Measurements from ENCODE around the gene MICAL3.
"Not testable (repeated sequence)": the region's sequence is repeated elsewhere in the genome, so short reads cannot be mapped to it uniquely, and the experiment has no call there.

The MICAL3 gene

GRCh38 chr22:17942721-17943120 is 81.6 kb downstream of the MICAL3 start:
- no peak overlapping the region for H3K4me3 ChIP-seq (ENCODE audit: low read depth, low read length)
- TF ChIP-seq, protein P1, sequence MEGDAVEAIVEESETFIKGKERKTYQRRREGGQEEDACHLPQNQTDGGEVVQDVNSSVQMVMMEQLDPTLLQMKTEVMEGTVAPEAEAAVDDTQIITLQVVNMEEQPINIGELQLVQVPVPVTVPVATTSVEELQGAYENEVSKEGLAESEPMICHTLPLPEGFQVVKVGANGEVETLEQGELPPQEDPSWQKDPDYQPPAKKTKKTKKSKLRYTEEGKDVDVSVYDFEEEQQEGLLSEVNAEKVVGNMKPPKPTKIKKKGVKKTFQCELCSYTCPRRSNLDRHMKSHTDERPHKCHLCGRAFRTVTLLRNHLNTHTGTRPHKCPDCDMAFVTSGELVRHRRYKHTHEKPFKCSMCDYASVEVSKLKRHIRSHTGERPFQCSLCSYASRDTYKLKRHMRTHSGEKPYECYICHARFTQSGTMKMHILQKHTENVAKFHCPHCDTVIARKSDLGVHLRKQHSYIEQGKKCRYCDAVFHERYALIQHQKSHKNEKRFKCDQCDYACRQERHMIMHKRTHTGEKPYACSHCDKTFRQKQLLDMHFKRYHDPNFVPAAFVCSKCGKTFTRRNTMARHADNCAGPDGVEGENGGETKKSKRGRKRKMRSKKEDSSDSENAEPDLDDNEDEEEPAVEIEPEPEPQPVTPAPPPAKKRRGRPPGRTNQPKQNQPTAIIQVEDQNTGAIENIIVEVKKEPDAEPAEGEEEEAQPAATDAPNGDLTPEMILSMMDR (IDR thresholded peaks at IDR 0.05; ENCODE audit: low read depth, low read length) = no peak

- no peak overlapping the region for H3K4me3 ChIP-seq (ENCODE audit: low read depth, low read length)
- TF ChIP-seq, protein P1 (IDR thresholded peaks at IDR 0.05; ENCODE audit: low read depth, low read length) = no peak
Observed at GRCh38 chr22:17941471-17942406, 82.6 kb downstream of the MICAL3 start.

GRCh38 chr22:17939579-17939978 is 84.8 kb downstream of the MICAL3 start:
- H3K4me3 ChIP-seq (ENCODE audit: low read depth, low read length) = no peak overlapping the region

DNA sequence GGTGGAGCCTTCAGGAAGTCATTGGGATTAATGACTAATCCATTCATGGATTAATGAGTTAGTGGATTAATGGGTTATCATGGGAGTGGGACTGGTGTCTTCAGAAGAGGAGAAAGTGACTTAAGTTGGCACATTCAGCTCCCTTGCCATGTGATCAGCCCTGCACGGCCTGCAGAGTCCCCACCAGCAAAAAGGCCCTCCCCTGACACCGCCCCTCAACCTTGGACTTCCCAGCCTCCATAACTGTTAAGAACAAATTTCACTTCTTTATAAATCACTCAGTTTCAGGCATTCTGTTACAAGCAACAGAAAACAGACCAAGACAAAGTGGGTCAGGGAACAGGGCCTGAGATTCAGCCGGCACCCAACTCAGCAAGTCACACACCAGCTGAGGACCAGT is 85.3 kb downstream of the MICAL3 start:
- TF ChIP-seq, protein P1 (IDR thresholded peaks at IDR 0.05; ENCODE audit: low read depth, low read length) = no peak
- no peak overlapping the region for H3K4me3 ChIP-seq (ENCODE audit: low read depth, low read length)

More at GRCh38 chr22:17939579-17939978, 84.8 kb downstream of the MICAL3 start:
- TF ChIP-seq, protein P1 (IDR thresholded peaks at IDR 0.05; ENCODE audit: low read depth, low read length) = no peak

- H3K4me3 ChIP-seq (ENCODE audit: low read depth, low read length) = no peak overlapping the region
- TF ChIP-seq, protein P1 (IDR thresholded peaks at IDR 0.05; ENCODE audit: low read depth, low read length) = no peak
Observed at GRCh38 chr22:17938484-17938924, 85.9 kb downstream of the MICAL3 start.

DNA sequence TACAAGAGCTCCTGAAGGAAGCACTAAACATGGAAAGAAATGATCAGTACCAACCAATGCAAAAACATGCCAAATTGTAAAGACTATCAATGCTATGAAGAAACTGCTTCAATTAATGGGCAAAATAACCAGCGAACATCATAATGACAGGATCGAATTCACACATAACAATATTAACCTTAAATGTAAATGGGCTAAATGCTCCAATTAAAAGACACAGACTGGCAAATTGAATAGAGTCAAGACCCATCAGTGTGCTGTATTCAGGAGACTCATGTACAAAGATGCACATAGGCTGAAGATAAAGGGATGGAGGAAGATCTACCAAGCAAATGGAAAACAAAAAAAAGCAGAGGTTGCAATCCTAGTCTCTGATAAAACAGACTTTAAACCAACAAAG is 91.9 kb downstream of the MICAL3 start:
- H3K4me3 ChIP-seq (ENCODE audit: low read depth, low read length) = not testable (repeated sequence)

DNA sequence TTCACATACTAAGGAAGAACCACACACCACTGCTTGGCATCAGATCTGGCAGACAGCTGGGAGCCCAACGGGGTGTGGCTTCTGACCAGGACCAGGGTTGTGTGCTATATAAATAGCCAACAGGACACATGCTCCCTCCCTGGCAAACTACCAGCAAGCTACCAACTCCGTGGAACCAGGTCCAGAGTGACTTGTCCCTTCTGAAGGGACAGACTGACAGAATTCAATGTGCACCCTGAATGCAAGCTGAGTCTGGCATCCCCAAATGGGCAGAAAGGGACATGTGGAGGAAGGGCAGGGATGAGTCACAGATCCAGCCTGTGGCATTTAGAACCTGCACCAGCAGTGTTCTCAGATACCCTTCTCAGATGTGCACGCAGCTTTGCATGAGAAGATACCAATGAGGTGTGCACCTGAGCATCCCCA is 92.9 kb downstream of the MICAL3 start:
- TF ChIP-seq, protein P1 (IDR thresholded peaks at IDR 0.05; ENCODE audit: low read depth, low read length) = no peak
- H3K4me3 ChIP-seq (ENCODE audit: low read depth, low read length) = no peak overlapping the region

Data from WI38 (cell line).